Measurements from ENCODE around the gene ATP2B2. TPM values are rescaled to one million over a fixed set of nuclear protein-coding genes. Genes with fewer than 3 reads are reported as not detected.

Gene ATP2B2
- total and polyA plus RNA-seq, 10 of the 15 experiments (the other 5 are each of a cell fraction or from before 2014, with no cell fraction given): 0.04 TPM; not detected in 9

- no peak for TF ChIP-seq RAD51 (IDR thresholded peaks at IDR 0.05)
- no peak for TF ChIP-seq YBX1 (IDR thresholded peaks at IDR 0.05)
- no peak for TF ChIP-seq CHD1 (IDR thresholded peaks at IDR 0.05; ENCODE audit: low read depth, low read length)
- TF ChIP-seq RCOR1 (conservative IDR thresholded peaks at IDR 0.05; ENCODE audit: low read depth, low read length): no peak
- TF ChIP-seq SPI1 (IDR thresholded peaks at IDR 0.05; ENCODE audit: borderline replicate concordance, insufficient read depth, low read depth, low read length): no peak
- no peak for TF ChIP-seq MEF2B (IDR thresholded peaks at IDR 0.05; ENCODE audit: partially characterized antibody, poor library complexity, severe bottlenecking)
- TF ChIP-seq PAX8 (IDR thresholded peaks at IDR 0.05): no peak
- no peak for TF ChIP-seq KAT2A (conservative IDR thresholded peaks at IDR 0.05; ENCODE audit: control insufficient read depth, low read depth, low read length)
- TF ChIP-seq ZNF274 (IDR thresholded peaks at IDR 0.05; ENCODE audit: insufficient read depth, insufficient read length): no peak
- TF ChIP-seq BACH1 (IDR thresholded peaks at IDR 0.05; ENCODE audit: borderline replicate concordance): no peak
- TF ChIP-seq DPF2 (IDR thresholded peaks at IDR 0.05): 0 out of 2 replicates have a peak, but pooled peaks have one; percentile 26
- no peak for TF ChIP-seq CBFB (IDR thresholded peaks at IDR 0.05; ENCODE audit: low read depth)
- no peak for TF ChIP-seq CBX3 (IDR thresholded peaks at IDR 0.05; ENCODE audit: borderline replicate concordance, low read depth)
- no peak for TF ChIP-seq TCF12 (IDR thresholded peaks at IDR 0.05; ENCODE audit: low read depth, low read length)
- TF ChIP-seq, protein P1, sequence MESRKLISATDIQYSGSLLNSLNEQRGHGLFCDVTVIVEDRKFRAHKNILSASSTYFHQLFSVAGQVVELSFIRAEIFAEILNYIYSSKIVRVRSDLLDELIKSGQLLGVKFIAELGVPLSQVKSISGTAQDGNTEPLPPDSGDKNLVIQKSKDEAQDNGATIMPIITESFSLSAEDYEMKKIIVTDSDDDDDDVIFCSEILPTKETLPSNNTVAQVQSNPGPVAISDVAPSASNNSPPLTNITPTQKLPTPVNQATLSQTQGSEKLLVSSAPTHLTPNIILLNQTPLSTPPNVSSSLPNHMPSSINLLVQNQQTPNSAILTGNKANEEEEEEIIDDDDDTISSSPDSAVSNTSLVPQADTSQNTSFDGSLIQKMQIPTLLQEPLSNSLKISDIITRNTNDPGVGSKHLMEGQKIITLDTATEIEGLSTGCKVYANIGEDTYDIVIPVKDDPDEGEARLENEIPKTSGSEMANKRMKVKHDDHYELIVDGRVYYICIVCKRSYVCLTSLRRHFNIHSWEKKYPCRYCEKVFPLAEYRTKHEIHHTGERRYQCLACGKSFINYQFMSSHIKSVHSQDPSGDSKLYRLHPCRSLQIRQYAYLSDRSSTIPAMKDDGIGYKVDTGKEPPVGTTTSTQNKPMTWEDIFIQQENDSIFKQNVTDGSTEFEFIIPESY (IDR thresholded peaks at IDR 0.05): no peak
- TF ChIP-seq CUX1 (IDR thresholded peaks at IDR 0.05; ENCODE audit: insufficient replicate concordance, low read depth, low read length): no peak
- TF ChIP-seq MXI1 (IDR thresholded peaks at IDR 0.05; ENCODE audit: low read depth, low read length): no peak
- TF ChIP-seq MAX (IDR thresholded peaks at IDR 0.05; ENCODE audit: low read depth, low read length): no peak
- TF ChIP-seq FOS (IDR thresholded peaks at IDR 0.05; ENCODE audit: borderline replicate concordance, extremely low read depth, insufficient read length): no peak
- no peak for TF ChIP-seq HDGF (IDR thresholded peaks at IDR 0.05)
Observed at GRCh38 chr3:10437272-10437994, 68.0 kb downstream of the ATP2B2 start (continued).
